Measurements from ENCODE around the gene NRXN3.

Gene NRXN3

GRCh38 chr14:79820866-79821535 lies 1650.8 kb downstream of the NRXN3 start:
- DNase-seq, result no peak

GRCh38 chr14:79822034-79822433 lies 1651.9 kb downstream of the NRXN3 start:
- no peak for DNase-seq

DNA sequence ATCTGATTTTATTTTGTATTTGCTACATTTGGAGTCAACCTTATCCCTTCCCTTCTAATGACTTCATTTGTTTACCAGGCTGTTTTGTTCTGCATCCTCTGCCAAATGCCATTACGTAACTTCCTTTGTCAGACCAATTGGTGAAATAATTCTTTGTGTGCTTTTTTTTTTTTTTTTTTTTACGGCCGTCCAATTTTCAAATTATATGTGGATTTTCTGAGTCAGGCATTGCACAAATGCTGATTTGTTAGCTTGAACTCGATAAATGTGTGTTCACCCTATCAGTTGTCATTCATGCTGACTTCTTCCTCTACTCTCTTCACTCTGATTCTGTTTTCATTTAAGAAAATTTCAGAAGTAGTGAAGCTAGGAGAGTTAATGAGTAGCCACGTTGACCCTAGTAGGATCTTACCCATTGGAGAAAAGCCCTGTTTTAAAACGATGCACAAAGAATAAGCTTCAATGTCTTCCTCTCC lies 1654.9 kb downstream of the NRXN3 start:
- no peak for DNase-seq

DNA sequence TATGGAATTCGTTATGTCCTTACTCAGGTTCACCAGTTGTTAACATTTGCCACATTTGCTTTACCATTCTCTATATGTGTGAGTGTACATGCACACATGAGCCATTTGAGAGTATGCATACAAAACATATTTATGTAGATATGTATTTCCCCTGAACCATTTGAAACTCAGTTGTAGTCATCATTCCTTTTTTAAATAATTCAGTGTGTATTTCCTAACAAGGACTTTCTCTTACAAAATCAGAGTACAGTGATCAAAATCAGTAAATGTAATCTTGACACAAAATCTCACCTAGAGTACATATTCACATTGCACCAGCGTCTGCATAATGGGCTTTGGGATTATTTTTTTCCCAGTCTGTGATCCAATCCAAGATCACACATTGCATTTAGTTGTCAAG lies 1656.2 kb downstream of the NRXN3 start:
- no peak for DNase-seq

DNA sequence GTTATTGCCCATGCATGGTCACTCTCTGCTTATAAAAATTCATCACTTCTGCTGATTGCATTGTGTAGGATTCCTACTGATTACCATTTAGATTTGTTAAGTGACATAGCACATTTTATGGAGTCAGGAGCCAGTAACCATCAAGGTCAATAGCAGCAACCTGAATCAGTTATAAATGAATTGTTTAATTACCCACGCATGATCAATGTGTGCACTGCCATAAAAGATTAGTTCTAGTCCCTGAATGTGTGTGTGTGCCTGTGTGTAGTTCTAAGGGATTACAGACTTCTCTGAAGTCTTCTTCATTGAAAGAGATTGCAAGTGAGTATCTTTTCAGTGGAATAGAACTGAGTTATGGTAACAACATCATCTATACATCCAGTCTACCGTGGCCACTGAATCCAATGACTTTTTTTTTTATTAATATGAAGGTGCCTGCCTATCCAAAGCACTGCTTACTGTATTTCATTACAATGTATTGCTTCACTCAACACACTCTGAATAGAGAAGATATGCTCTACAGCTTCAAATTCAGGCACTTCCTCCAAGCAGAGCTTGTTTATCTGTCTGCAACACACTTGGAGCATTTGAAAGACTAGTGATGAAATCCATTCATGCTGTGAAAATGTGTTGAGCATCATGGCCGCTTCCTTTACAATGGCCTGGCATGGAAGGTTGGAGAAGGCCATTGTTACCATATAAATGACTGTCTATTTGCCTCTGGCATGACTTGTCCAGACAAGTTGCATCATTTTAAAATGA lies 1659.4 kb downstream of the NRXN3 start:
- DNase-seq, result no peak

DNA sequence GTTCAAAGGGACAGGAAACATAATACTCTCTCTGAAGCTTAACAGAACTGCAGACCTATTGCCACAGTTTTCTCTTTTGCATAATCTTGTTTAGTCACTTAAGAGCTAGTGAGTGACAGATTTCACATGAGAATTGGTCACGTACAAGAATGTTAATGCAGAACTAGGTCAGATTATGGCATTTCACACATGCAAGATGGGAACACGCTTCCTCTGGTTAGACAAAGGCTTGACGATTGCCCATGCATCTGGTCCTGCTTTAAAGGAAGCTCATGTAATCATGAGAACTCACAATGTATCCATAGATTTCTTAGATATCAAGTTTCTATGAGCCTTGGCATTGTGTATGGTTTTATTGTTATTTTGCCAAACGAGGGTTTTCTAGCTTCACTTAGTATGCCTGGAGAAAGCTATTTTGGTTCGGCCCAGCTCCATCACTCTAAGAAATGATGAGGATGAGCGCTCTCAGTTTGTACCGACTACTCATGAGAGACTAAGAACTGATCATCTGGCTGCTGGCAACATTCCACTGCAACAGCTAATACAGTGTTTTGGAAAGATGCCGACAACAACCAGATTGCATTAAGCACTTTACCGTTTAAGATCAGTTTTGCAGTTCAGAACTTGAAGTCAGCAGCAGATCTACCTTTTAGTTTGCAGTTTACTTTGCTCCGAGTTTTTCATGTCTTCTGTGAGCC lies 1661.2 kb downstream of the NRXN3 start:
- no peak for DNase-seq

DNA sequence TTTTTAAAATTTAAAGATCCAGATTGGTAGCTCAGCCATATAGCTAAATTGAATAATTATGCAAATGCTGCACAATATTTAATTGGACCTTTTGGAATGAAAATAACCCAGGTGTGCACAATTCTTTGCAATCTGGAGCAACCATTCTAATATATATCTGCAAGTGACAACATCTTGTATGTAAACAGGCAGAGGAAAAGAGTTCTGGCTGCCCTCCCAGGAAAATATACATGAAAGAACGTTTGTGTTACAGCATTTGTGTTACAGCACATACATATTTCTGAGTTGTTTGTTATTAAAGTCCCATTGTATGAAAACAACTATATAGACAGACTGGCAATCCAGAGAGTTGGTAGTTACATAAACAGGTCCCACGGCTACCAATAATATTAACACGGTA lies 1663.6 kb downstream of the NRXN3 start:
- no peak for DNase-seq

- DNase-seq, result peak; percentile 64
Measured at GRCh38 chr14:79834868-79835267, 1664.7 kb downstream of the NRXN3 start.

DNA sequence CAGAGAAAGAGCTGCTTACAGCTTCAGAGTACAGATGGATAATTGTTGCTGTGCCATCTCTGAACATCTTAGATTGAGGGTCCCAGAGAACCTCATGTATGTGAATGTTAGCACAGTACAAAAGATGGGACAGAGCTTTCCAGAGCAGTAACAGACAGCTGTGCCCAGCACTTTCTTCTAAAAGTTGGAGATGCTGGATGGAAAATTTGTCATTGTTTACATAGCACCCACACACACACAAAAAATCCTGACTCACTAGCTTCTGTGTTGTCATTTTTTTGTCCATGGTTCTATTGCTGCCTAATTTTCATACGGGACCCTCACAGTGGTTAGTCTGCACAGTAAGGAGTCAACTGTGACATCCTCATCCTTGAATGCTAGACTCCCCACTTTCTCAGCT lies 1666.4 kb downstream of the NRXN3 start:
- no peak for DNase-seq

DNA sequence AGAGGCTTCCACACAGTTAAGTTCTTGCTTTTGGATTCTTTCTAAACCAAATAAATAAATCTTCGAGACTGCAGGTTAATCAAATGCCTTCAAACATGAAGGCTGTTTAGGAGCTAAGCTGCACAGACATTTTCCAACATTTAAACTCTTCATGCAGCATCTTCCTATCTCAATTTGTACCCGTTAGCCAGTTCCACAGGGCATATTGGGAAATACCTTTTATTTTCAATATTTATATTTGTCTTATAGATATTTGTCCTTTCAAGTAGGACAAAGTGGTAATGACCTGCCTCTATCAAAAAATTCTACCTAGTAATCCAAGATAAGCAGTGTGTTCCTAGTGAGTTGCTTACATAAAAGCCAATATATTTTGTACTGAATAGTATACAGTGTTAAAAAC lies 1667.5 kb downstream of the NRXN3 start:
- no peak for DNase-seq

GRCh38 chr14:79840103-79840502 lies 1669.9 kb downstream of the NRXN3 start:
- DNase-seq, result no peak

- DNase-seq, result no peak
Measured at GRCh38 chr14:79840831-79841230, 1670.7 kb downstream of the NRXN3 start.

- DNase-seq, result no peak
Measured at GRCh38 chr14:79841433-79841832, 1671.3 kb downstream of the NRXN3 start.

DNA sequence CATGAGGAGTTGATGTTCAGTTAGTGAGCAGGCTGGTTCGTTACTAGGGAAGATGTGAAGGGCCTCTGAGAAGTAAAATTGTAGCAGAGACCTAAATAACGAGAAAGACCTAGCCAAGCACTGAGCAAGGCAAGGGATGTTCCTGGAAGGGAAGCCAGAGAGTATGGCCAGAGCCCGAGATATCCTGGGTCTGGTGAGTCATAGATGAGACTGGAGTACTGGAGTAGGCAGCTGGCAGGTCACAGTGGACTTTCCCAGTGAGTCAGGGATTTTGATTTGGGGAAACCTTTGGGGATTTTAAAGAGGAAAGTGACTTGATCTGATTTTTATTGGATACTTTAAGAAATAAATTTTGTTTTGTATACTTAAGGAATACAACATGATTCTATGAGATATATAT lies 1672.1 kb downstream of the NRXN3 start:
- peak; percentile 60 for DNase-seq

- no peak for DNase-seq
Measured at GRCh38 chr14:79852950-79853744, 1683.0 kb downstream of the NRXN3 start.

DNA sequence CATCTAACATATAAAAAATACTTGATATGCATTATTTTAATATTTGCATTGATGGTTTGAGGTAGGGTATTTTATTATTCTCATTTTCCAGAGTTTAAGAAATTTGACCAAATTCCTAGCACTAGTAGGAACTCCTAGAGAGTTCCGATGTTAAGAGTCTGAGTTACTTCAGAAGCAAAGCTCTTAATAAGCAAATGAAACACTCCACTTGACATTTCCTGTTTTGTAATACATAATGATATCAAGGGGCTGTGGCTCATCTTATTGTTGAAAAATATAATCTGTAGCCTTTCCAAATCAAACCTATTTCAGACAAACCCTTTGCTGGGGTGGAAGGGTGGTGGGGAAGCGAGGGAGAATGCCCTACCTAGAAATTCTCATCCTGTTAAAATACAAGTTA lies 1685.6 kb downstream of the NRXN3 start:
- no peak for DNase-seq

- DNase-seq, result no peak
Measured at GRCh38 chr14:79856381-79856780, 1686.2 kb downstream of the NRXN3 start.

- peak; percentile 14 for DNase-seq
Measured at GRCh38 chr14:79861111-79861510, 1690.9 kb downstream of the NRXN3 start.

GRCh38 chr14:79862045-79862444 lies 1691.9 kb downstream of the NRXN3 start:
- no peak for DNase-seq

GRCh38 chr14:79871136-79871535 lies 1701.0 kb downstream of the NRXN3 start:
- no peak for DNase-seq

- DNase-seq, result no peak
Measured at GRCh38 chr14:79878229-79878628, 1708.1 kb downstream of the NRXN3 start.

- DNase-seq, result no peak
Measured at GRCh38 chr14:79878785-79879184, 1708.6 kb downstream of the NRXN3 start.

DNA sequence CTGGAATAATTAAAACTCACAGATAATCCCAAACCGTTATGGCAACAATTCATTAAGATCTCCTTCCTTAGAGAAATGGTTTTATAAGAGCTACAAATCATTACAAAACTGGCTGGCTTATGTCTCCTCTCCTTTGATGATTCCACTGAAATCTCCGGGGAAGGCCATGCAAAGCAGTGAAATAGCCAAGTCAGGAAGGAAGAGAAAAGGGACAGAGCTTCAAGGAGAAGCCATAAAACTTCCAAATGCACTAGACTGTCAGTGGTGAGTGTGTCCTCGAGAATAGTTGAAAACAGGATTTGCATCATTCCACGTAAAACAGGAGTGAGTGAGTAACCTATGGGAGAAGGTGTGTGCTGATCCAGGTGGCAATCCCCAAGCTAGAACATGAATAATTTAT lies 1711.1 kb downstream of the NRXN3 start:
- no peak for DNase-seq

Data from DMS53 (cell line).